ENCODE data around the gene BUD13. TPM values are rescaled to one million over a fixed set of nuclear protein-coding genes. Genes with fewer than 3 reads are reported as not detected.

The BUD13 gene
- total and polyA plus RNA-seq, 10 of the 15 experiments (the other 5 are each of a cell fraction or from before 2014, with no cell fraction given), result 10.9 to 36.5 (median 24.7) TPM

- TF ChIP-seq, protein P1, sequence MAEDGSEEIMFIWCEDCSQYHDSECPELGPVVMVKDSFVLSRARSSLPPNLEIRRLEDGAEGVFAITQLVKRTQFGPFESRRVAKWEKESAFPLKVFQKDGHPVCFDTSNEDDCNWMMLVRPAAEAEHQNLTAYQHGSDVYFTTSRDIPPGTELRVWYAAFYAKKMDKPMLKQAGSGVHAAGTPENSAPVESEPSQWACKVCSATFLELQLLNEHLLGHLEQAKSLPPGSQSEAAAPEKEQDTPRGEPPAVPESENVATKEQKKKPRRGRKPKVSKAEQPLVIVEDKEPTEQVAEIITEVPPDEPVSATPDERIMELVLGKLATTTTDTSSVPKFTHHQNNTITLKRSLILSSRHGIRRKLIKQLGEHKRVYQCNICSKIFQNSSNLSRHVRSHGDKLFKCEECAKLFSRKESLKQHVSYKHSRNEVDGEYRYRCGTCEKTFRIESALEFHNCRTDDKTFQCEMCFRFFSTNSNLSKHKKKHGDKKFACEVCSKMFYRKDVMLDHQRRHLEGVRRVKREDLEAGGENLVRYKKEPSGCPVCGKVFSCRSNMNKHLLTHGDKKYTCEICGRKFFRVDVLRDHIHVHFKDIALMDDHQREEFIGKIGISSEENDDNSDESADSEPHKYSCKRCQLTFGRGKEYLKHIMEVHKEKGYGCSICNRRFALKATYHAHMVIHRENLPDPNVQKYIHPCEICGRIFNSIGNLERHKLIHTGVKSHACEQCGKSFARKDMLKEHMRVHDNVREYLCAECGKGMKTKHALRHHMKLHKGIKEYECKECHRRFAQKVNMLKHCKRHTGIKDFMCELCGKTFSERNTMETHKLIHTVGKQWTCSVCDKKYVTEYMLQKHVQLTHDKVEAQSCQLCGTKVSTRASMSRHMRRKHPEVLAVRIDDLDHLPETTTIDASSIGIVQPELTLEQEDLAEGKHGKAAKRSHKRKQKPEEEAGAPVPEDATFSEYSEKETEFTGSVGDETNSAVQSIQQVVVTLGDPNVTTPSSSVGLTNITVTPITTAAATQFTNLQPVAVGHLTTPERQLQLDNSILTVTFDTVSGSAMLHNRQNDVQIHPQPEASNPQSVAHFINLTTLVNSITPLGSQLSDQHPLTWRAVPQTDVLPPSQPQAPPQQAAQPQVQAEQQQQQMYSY (CRISPR knock-in tag; IDR thresholded peaks at IDR 0.05), result no peak
- TF ChIP-seq USF1 (IDR thresholded peaks at IDR 0.05; ENCODE audit: borderline replicate concordance, extremely low read length, insufficient read depth, low read depth, low read length) (no peak), NBN (IDR thresholded peaks at IDR 0.05) (no peak), JUNB (IDR thresholded peaks at IDR 0.05) (no peak; the same call in 1 of the 2 replicates), ZNF384 (IDR thresholded peaks at IDR 0.05; ENCODE audit: borderline replicate concordance, low read depth, low read length) (no peak), CHD2 (IDR thresholded peaks at IDR 0.05; ENCODE audit: borderline replicate concordance, low read depth, low read length) (no peak), ZSCAN29 (IDR thresholded peaks at IDR 0.05) (no peak), CEBPB (IDR thresholded peaks at IDR 0.05; ENCODE audit: borderline replicate concordance in 1 of 2, low read depth in 2 of 2, low read length in 2 of 2) (no peak), MEF2A (IDR thresholded peaks at IDR 0.05; ENCODE audit: insufficient read depth, low read depth, low read length) (no peak), SMAD5 (IDR thresholded peaks at IDR 0.05; ENCODE audit: low read depth) (no peak), HDGF (IDR thresholded peaks at IDR 0.05) (no peak), NFIC (IDR thresholded peaks at IDR 0.05; ENCODE audit: low read depth, low read length) (peak; percentile 35; the same call in 1 of the 2 replicates), RUNX3 (IDR thresholded peaks at IDR 0.05; ENCODE audit: low read length) (peak; percentile 67)
- TF ChIP-seq, protein P2, sequence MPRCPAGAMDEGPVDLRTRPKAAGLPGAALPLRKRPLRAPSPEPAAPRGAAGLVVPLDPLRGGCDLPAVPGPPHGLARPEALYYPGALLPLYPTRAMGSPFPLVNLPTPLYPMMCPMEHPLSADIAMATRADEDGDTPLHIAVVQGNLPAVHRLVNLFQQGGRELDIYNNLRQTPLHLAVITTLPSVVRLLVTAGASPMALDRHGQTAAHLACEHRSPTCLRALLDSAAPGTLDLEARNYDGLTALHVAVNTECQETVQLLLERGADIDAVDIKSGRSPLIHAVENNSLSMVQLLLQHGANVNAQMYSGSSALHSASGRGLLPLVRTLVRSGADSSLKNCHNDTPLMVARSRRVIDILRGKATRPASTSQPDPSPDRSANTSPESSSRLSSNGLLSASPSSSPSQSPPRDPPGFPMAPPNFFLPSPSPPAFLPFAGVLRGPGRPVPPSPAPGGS (IDR thresholded peaks at IDR 0.05; ENCODE audit: borderline replicate concordance, insufficient read depth, low read depth, low read length, poor library complexity, severe bottlenecking), result no peak
- TF ChIP-seq, protein P3, sequence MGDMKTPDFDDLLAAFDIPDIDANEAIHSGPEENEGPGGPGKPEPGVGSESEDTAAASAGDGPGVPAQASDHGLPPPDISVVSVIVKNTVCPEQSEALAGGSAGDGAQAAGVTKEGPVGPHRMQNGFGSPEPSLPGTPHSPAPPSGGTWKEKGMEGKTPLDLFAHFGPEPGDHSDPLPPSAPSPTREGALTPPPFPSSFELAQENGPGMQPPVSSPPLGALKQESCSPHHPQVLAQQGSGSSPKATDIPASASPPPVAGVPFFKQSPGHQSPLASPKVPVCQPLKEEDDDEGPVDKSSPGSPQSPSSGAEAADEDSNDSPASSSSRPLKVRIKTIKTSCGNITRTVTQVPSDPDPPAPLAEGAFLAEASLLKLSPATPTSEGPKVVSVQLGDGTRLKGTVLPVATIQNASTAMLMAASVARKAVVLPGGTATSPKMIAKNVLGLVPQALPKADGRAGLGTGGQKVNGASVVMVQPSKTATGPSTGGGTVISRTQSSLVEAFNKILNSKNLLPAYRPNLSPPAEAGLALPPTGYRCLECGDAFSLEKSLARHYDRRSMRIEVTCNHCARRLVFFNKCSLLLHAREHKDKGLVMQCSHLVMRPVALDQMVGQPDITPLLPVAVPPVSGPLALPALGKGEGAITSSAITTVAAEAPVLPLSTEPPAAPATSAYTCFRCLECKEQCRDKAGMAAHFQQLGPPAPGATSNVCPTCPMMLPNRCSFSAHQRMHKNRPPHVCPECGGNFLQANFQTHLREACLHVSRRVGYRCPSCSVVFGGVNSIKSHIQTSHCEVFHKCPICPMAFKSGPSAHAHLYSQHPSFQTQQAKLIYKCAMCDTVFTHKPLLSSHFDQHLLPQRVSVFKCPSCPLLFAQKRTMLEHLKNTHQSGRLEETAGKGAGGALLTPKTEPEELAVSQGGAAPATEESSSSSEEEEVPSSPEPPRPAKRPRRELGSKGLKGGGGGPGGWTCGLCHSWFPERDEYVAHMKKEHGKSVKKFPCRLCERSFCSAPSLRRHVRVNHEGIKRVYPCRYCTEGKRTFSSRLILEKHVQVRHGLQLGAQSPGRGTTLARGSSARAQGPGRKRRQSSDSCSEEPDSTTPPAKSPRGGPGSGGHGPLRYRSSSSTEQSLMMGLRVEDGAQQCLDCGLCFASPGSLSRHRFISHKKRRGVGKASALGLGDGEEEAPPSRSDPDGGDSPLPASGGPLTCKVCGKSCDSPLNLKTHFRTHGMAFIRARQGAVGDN (IDR thresholded peaks at IDR 0.05), result no peak
- TF ChIP-seq, protein P4, sequence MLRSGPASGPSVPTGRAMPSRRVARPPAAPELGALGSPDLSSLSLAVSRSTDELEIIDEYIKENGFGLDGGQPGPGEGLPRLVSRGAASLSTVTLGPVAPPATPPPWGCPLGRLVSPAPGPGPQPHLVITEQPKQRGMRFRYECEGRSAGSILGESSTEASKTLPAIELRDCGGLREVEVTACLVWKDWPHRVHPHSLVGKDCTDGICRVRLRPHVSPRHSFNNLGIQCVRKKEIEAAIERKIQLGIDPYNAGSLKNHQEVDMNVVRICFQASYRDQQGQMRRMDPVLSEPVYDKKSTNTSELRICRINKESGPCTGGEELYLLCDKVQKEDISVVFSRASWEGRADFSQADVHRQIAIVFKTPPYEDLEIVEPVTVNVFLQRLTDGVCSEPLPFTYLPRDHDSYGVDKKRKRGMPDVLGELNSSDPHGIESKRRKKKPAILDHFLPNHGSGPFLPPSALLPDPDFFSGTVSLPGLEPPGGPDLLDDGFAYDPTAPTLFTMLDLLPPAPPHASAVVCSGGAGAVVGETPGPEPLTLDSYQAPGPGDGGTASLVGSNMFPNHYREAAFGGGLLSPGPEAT (IDR thresholded peaks at IDR 0.05; ENCODE audit: low read depth), result no peak
- TF ChIP-seq, protein P5, sequence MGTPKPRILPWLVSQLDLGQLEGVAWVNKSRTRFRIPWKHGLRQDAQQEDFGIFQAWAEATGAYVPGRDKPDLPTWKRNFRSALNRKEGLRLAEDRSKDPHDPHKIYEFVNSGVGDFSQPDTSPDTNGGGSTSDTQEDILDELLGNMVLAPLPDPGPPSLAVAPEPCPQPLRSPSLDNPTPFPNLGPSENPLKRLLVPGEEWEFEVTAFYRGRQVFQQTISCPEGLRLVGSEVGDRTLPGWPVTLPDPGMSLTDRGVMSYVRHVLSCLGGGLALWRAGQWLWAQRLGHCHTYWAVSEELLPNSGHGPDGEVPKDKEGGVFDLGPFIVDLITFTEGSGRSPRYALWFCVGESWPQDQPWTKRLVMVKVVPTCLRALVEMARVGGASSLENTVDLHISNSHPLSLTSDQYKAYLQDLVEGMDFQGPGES (IDR thresholded peaks at IDR 0.05), result no peak
These were observed 9.9 kb upstream of the BUD13 start (continued) for GRCh38 chr11:116782728-116783127.
